ENCODE measurements around the gene STAC2. TPM values are rescaled to one million over a fixed set of nuclear protein-coding genes. Genes with fewer than 3 reads are reported as not detected.

Gene STAC2
- total and polyA plus RNA-seq, 9 of the 15 experiments (the other 6 are each of a cell fraction or from before 2014, with no cell fraction given), result not detected

- 0 out of 2 replicates have a peak, but pooled peaks have one; percentile 10 for TF ChIP-seq MGA (IDR thresholded peaks at IDR 0.05)
- 0 out of 2 replicates have a peak, but pooled peaks have one; percentile 12 for TF ChIP-seq JUN (IDR thresholded peaks at IDR 0.05; ENCODE audit: borderline replicate concordance, low read depth, low read length)
- TF ChIP-seq JUN (CRISPR knock-in tag; IDR thresholded peaks at IDR 0.05; ENCODE audit: borderline replicate concordance), result no peak
- peak; percentile 86 for TF ChIP-seq NR2C2 (CRISPR knock-in tag; IDR thresholded peaks at IDR 0.05)
- TF ChIP-seq NR2C2 (tag; IDR thresholded peaks at IDR 0.05), result peak; percentile 93
Measured at GRCh38 chr17:39229274-39229913, 3.6 kb upstream of the STAC2 start (continued).

Data from K562 (cell line).